HG03571 (cell line): ENCODE measurements around the gene STAT2.
A peak's percentile ranks its signal among the peaks of the same experiment; 100 is the strongest.
"Not testable (repeated sequence)": the region's sequence is repeated elsewhere in the genome, so short reads cannot be mapped to it uniquely, and the experiment has no call there.

Experiments used
- ATAC-seq: cut with Tn5 transposase; IDR thresholded peaks from one replicate; pipeline ENCODE4 v1.9.1; 2021; ENCODE audit not compliant: unreplicated experiment

The STAT2 gene

GRCh38 chr12:56359851-56360767 is at the start of gene STAT2:
STAT2 (minus strand) TSS chr12:56360107; CDS start chr12:56356571, 3,536 bp downstream.
- ATAC-seq = peak; percentile 93

- no peak for ATAC-seq
Observed at GRCh38 chr12:56408799-56409417, 49.0 kb upstream of the STAT2 start.

DNA sequence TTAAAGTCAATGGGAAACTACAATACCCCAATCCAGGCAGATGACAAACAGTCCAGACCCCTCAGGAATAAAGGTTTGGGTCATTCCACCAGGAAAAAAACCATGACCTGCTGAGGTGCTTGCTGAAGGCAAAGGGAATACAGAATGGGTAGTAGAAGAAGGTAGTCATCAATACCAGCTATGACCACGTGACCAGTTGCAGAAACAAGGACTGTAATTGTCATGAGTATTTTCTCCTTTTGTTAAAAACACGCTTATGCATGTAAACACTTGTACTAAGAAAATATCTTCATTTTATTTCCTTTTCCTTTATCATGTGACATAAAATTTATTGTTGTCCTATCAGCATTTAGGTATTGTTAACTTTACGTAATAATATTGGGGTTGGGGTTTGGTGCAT is 44.3 kb upstream of the STAT2 start:
- ATAC-seq = not testable (repeated sequence)

DNA sequence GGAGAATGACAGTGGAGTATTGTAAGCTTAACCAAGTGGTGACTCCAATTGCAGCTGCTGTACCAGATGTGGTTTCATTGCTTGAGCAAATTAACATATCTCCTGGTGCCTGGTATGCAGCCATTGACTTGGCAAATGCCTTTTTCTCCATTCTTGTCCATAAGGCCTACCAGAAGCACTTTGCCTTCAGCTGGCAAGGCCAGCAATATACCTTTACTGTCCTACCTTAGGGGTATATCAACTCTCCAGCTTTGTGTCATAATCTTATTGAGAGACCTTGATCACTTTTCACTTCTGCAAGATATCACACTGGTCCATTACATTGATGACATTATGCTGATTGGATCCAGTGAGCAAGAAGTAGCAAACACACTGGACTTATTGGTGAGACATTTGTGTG is 41.7 kb upstream of the STAT2 start:
- ATAC-seq = not testable (repeated sequence)

GRCh38 chr12:56401125-56401524 is 41.2 kb upstream of the STAT2 start:
- not testable (repeated sequence) for ATAC-seq

DNA sequence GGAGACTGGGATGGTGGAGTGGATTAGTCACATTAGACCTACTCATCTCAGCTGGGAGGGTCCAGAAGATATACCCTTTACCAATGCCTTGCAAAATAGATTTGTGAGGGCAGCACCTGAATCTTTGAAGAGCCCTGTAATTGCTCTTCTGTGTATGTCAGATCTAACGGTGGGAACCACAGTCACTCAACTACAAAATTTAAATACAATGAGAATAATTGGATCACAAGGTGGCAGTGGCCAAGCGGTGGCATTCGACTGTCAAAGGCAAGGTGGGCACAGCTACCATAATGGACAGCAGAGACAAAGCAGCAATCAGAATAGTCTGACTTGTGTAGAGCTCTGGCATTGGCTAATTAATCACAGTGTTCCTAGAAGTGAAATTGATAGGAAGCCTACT is 39.6 kb upstream of the STAT2 start:
- ATAC-seq = not testable (repeated sequence)

- ATAC-seq = no peak
Observed at GRCh38 chr12:56398324-56398723, 38.4 kb upstream of the STAT2 start.

DNA sequence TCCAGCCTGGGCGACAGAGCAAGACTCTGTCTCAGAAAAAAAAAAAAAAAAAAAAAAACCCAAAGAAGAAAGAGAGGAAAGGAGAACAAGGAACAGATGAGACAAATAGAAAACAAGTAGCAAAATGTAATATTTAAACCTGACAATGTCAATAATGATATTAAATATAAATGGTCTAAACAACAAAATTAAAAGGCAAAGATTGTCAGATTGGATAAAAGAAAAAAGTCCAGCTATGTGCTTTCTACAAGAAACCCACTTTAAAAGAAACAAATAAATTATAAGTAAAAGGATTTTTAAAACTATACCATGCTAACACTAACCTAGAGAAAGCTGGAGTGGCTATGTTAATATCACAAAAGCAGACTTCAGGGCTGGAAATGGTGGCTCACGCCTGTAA is 32.4 kb upstream of the STAT2 start:
- ATAC-seq = no peak

GRCh38 chr12:56391721-56392120 is 31.8 kb upstream of the STAT2 start:
- no peak for ATAC-seq

- ATAC-seq = no peak
Observed at GRCh38 chr12:56389412-56389811, 29.5 kb upstream of the STAT2 start.

- no peak for ATAC-seq
Observed at GRCh38 chr12:56387152-56387736, 27.3 kb upstream of the STAT2 start.

DNA sequence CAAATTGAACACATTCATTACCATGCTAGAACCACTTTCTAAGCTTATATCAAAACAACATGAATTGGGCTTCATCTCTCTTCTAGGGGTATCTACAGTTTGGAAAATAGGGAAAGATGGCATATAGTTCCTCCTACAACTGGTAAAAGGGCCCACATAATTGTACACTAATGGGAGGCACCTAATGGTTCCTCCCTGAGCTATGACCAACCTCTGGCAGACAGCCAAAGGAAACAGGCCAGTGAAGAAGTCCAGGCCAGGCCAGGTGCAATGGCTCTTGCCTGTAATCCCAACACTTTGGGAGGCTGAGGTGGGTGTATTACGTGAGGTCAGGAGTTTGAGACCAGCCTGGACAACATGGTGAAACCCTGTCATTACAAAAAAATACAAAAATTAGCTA is 26.0 kb upstream of the STAT2 start:
- no peak for ATAC-seq

GRCh38 chr12:56382611-56383010 is 22.7 kb upstream of the STAT2 start:
- no peak for ATAC-seq

GRCh38 chr12:56377989-56378316 is 18.0 kb upstream of the STAT2 start:
- no peak for ATAC-seq

GRCh38 chr12:56377310-56377988 is 17.5 kb upstream of the STAT2 start:
- no peak for ATAC-seq

DNA sequence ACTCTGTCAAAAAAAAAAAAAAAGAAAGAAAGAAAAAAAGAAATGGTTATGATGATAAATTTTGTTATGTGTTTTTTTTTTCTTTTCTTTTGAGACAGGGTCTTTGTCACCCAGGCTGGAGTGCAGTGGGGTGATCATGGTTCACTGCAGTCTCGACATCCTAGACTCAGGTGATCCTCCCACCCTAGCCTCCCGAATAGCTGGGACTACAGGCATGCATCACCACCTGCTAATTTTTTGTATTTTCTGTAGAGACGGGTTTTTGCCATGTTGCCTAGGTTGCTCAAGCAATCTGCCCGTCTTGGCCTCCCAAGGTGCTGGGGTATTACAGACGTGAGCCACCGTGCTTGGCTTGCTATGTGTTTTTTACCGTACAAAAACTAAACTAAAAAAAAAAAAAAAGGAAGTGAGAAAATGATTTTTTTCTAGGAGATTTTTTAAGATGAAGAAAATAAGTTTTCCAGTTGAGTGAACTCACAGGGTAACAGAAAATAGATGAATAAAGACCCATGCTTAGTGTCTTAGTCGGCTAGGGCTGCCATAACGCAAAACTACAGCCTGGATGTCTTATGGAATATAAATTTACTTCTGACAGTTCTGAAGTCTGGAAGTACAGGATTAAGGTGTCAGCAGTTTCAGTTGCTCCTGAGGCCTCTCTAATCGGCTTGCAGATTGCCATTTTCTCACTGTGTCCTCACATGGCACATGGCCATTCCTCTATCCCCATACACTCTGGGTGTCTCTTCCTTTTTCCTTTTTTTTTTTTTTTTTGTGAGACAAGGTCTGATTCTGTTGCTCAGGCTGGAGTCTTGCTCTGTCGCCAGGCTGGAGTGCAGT is 15.9 kb upstream of the STAT2 start:
- peak; percentile 69 for ATAC-seq

- no peak for ATAC-seq
Observed at GRCh38 chr12:56374726-56375597, 15.1 kb upstream of the STAT2 start.

DNA sequence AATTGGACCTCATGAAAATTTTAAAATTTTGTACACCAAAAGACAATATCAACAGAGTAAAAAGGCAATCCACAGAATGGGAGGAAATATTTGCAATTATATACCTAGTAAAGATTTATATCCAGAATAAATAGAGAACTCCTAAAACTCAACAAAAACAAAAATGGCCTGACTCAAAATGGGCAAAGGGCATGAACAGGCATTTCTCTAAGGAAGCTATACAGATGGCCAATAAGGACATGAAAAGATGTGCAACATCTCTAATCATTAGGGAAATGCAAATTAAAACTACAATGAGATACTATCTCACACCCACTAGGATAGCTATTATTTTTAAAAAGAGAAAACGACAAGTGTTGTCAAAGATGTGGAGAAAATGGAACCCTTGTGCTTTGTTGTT is 13.6 kb upstream of the STAT2 start:
- ATAC-seq = no peak

GRCh38 chr12:56366948-56367347 is 7.0 kb upstream of the STAT2 start:
- ATAC-seq = no peak
